Activated T-helper 9 cell treated with anti-CD3 and anti-CD28 coated beads, Interleukin-2, amount 50 U/mL, for 16 hours (primary cell): ENCODE data around the gene SNTA1.
"Not testable (repeated sequence)": the region's sequence is repeated elsewhere in the genome, so short reads cannot be mapped to it uniquely, and the experiment has no call there.

Experiments
- DNase-seq: peaks from one replicate; pipeline ENCODE4 v3.0.0-alpha.2; 2020; ENCODE audit warnings: low read depth

SNTA1 gene

GRCh38 chr20:33465481-33466302 lies 22.1 kb upstream of the SNTA1 start:
- DNase-seq = no peak

DNA sequence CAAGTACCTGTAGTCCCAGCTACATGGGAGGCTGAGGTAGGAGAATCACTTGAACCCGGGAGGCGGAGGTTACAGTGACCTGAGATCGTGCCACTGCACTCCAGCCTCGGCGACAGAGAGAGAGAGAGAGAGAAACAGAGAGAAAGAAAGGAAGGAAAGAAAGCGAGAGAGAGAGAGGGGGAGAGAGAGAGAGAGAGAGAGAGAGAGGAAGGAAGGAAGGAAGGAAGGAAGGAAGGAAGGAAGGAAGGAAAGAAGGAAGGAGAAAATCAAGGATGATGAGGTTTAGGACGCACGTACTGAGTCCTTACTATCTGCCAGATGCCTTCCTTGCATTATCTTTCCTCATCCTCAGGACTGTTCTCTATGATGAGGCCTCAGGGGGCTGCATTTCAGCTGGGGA lies 21.2 kb upstream of the SNTA1 start:
- DNase-seq = not testable (repeated sequence)

- DNase-seq = no peak
Measured at GRCh38 chr20:33463332-33464101, 20.0 kb upstream of the SNTA1 start.

GRCh38 chr20:33460711-33461110 lies 17.1 kb upstream of the SNTA1 start:
- DNase-seq = no peak

- DNase-seq = no peak
Measured at GRCh38 chr20:33459599-33459998, 16.0 kb upstream of the SNTA1 start.

DNA sequence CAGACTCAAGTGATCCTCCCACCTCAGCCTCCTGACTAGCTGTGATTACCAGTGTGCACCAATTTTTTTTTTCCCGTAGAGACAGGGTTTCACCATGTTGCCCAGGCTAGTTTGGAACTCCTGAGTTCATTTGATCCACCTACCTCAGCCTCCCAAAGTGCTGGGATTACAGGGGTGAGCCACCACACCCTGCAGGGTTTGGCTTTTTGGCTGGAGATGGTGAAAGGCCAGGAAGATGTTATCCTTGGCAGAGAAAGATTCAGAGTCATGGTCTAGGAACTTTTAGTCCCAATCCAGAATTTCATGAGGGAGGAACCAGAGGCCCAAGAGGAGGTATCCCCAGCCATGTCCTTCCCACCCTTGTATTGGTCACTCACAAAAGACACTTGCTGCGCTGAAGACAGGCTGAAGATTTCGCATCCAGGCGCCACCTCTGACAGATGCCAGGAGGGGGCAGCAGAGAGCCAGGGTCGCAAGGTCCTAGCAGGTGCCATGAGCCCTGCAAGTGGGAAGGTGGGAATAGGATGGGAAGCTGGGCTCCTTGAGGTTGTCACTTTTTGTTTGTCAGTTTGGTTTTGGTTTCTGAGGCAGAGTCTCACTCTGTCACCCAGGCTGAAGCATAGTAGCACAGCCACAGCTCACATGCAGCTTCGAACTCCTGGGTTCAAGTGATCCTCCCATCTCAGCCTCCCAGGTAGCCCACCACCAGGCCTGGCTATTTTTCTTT lies 13.5 kb upstream of the SNTA1 start:
- peak; percentile 74 for DNase-seq

DNA sequence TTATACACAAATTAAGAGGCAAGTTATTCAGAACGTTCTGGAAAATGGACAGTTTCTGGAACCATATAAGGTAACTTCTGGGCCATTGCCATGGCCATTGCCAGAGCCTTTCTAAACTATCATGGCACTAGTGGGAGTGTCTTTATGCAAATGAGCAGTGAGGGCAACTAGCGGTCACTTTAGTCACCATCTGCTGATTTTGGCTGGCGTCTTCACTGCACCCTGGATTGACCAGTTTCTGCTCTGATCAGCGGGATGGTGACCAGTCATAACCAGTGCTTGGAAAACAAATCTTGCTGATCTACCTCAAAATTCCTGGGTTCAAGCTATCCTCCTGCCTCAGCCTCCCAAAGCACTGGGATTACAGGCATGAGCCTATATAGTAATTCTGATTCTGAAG lies 7.3 kb upstream of the SNTA1 start:
- DNase-seq = no peak

DNA sequence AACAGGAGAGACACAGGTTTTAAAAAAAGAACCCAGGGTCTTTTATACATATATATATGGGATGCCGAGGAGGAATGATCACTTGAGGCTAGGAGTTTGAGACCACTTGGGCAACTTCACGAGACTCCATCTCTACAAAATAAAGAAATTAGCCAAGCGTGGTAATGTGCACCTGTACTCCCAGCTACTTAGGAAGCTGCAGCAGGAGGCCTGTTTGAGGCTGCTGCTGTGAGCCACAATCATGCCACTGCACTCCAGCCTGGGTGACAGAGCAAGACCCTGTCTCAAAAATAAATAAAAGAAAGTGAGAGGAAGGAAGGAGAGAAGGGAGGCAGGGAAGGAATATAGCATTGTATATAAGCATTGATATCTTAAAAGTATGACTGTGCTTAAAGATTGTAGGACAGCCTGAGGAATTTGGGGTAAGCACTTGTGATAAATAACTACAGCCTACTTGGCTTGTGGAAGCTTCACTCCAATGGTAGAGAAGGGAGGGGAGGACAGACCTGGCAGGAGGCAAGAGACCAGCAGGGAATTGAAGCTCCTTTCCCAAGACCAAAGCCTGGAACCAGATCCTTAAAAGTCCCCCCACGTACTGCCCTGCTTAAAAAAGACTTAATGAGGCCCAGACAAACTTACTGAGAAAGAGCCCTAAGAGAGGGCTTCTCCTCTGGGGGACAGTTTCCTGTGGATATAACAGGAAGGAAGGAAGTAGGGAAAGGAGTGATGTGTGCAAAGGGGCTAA lies 2.5 kb upstream of the SNTA1 start:
- DNase-seq = no peak

GRCh38 chr20:33444797-33445560 lies 1.4 kb upstream of the SNTA1 start:
- no peak for DNase-seq

DNA sequence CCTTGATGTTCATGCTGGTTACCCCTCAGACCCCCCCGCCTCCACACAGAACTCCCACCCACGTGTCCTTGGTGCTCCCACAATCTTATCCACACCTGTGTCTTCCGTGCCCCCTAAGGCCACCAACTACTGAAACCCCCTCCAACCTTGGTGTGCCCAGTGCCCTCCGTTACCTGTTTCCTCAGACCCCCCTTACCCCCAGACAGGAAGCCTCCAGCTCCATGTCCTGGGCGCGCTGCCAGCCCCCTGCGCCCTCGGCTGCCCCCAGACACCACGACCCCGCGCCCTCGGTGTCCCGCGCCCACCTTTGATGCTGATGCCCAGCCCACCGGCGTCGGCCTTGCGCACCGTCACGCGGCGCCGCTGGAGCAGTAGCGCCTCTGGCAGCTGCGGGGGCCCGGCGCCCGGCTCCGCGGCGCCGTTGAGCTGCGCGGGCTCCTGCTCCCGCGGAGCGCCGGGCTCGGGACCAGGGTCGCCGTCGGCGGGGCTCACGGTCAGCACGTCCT lies 504 bp downstream of the SNTA1 start:
- DNase-seq = no peak

- no peak for DNase-seq
Measured at GRCh38 chr20:33442136-33443005, 1.2 kb downstream of the SNTA1 start.

- no peak for DNase-seq
Measured at GRCh38 chr20:33441142-33441955, 2.2 kb downstream of the SNTA1 start.

- DNase-seq = not testable (repeated sequence)
Measured at GRCh38 chr20:33440562-33440961, 3.0 kb downstream of the SNTA1 start.

DNA sequence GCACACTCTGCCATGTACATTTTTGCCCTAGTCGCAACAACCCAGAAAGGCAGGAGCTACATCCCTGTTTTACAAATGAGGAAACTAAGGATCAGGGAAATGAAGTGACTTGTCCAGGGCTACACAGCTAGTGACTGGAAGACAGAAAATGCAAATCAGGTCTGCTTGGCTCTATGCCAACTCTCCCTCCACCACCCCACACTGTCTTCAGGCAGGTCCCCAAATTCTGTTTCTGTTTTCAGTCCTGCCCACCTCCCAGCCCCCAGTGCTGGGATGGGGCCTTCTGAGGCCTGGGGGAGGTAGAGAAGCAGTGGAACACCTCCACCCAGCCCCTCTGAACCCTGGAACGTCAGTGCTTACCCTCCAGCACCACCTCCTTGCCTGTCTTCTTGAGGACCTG lies 5.1 kb downstream of the SNTA1 start:
- DNase-seq = no peak

DNA sequence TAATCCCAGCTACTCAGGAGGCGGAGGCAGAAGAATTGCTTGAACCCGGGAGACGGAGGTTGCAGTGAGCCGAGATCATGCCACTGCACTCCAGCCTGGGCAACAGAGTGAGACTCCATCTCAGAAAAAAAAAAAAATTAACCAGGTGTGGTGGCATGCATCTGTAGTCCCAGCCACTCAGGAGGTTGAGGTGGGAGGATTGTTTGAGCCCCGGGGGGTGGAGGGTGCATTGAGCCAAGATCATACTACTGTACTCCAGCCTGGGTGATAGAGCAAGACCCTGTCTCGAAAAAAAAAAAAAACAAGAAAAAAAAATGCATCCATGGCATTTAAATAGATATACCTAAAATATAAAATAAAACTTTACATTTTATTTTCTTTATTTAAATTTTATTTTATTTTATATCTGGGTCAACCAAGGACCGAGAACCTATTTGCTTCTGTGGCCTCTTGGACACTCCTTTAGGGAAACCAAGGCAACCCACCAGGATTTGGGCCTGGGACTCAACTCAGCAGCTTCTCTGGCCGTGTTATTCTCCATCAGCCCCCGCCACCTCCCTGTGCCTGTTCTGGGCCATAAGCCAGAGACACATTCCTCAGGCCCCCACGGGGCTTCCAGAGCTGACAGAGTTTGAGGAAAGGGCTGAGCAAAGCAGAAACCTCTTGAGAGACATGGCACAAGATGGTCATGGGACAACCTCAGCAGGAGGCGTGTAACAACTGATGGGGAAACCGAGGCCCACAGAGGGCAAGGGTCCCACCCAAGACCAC lies 6.2 kb downstream of the SNTA1 start:
- no peak for DNase-seq

- DNase-seq = no peak
Measured at GRCh38 chr20:33434434-33434833, 9.1 kb downstream of the SNTA1 start.

- DNase-seq = no peak
Measured at GRCh38 chr20:33433465-33434234, 9.9 kb downstream of the SNTA1 start.
